H9 (cell line): ENCODE measurements around the gene APOBEC3B. TPM values are rescaled to one million over a fixed set of nuclear protein-coding genes. Genes with fewer than 3 reads are reported as not detected.

Source experiments
- DNase-seq: peaks from one replicate; pipeline ENCODE4 v3.0.0-alpha.2; 2017
- H2AFZ ChIP-seq: one replicate; pipeline ENCODE4 v1.6.1; 2013; ENCODE audit warnings: mild to moderate bottlenecking, low read length, control low read depth, moderate library complexity
- H2AK5ac ChIP-seq: 2 replicates; pipeline ENCODE4 v1.6.1; 2013; ENCODE audit warnings: low read length, control low read depth, mixed read lengths; ENCODE audit not compliant: insufficient read length
- H2BK120ac ChIP-seq: one replicate; pipeline ENCODE4 v1.6.1; 2013; ENCODE audit warnings: low read depth, mild to moderate bottlenecking, low read length, control low read depth, inconsistent platforms; ENCODE audit not compliant: poor library complexity, severe bottlenecking
- H2BK12ac ChIP-seq: 2 replicates; pipeline ENCODE4 v1.6.1; 2013; ENCODE audit warnings: low read length, control low read depth, mixed read lengths, low read depth; ENCODE audit not compliant: insufficient read length
- H2BK15ac ChIP-seq: 2 replicates; pipeline ENCODE4 v1.6.1; 2013; ENCODE audit warnings: low read depth, low read length, control low read depth
- H2BK20ac ChIP-seq: one replicate; pipeline ENCODE4 v1.6.1; 2013; ENCODE audit warnings: low read depth, mild to moderate bottlenecking, low read length, control low read depth, inconsistent platforms; ENCODE audit not compliant: poor library complexity, severe bottlenecking
- H2BK5ac ChIP-seq: 2 replicates; pipeline ENCODE4 v1.6.1; 2013; ENCODE audit warnings: low read length, control low read depth, mixed read lengths; ENCODE audit not compliant: insufficient read length
- H3K14ac ChIP-seq: 2 replicates; pipeline ENCODE4 v1.6.1; 2013; ENCODE audit warnings: low read length, control low read depth; ENCODE audit not compliant: insufficient read depth
- H3K18ac ChIP-seq: 2 replicates; pipeline ENCODE4 v1.6.1; 2013; ENCODE audit warnings: low read depth, mild to moderate bottlenecking, mixed read lengths, low read length, control low read depth; ENCODE audit not compliant: insufficient read length
- H3K23ac ChIP-seq: 2 replicates; pipeline ENCODE4 v1.6.1; 2013; ENCODE audit warnings: low read length, control low read depth, mixed read lengths, low read depth; ENCODE audit not compliant: insufficient read length
- H3K23me2 ChIP-seq: 2 replicates; pipeline ENCODE4 v1.6.1; 2013; ENCODE audit warnings: low read depth, mild to moderate bottlenecking, mixed read lengths, low read length, control low read depth; ENCODE audit not compliant: insufficient read length, poor library complexity, severe bottlenecking
- H3K27ac ChIP-seq: 2 replicates; pipeline ENCODE4 v1.5.1; 2013; ENCODE audit warnings: low read length, control low read depth, mixed read lengths, low read depth; ENCODE audit not compliant: insufficient read length
- H3K27me3 ChIP-seq: 2 replicates; pipeline ENCODE4 v1.6.1; 2013; ENCODE audit warnings: low read length, control low read depth, inconsistent platforms; ENCODE audit not compliant: insufficient read depth
- H3K4ac ChIP-seq: 2 replicates; pipeline ENCODE4 v1.6.1; 2013; ENCODE audit warnings: low read depth, mild to moderate bottlenecking, control low read depth, inconsistent platforms, low read length, moderate library complexity
- H3K4me1 ChIP-seq: 2 replicates; pipeline ENCODE4 v1.6.1; 2013; ENCODE audit warnings: low read length, control low read depth, inconsistent platforms; ENCODE audit not compliant: insufficient read depth
- H3K4me2 ChIP-seq: 2 replicates; pipeline ENCODE4 v1.6.1; 2013; ENCODE audit warnings: low read length, control low read depth, mixed read lengths; ENCODE audit not compliant: insufficient read length, insufficient read depth
- H3K56ac ChIP-seq: 2 replicates; pipeline ENCODE4 v1.6.1; 2013; ENCODE audit warnings: low read depth, mild to moderate bottlenecking, mixed read lengths, low read length, control low read depth; ENCODE audit not compliant: insufficient read length
- H3K79me1 ChIP-seq: 2 replicates; pipeline ENCODE4 v1.6.1; 2013; ENCODE audit warnings: low read depth, mild to moderate bottlenecking, moderate library complexity, low read length, control low read depth, inconsistent platforms; ENCODE audit not compliant: insufficient read depth, poor library complexity, severe bottlenecking
- H3K79me2 ChIP-seq: 2 replicates; pipeline ENCODE4 v1.6.1; 2013; ENCODE audit warnings: low read length, control low read depth, inconsistent platforms; ENCODE audit not compliant: insufficient read depth
- H3K9ac ChIP-seq: 2 replicates; pipeline ENCODE4 v1.6.1; 2013; ENCODE audit warnings: low read length, control low read depth, mixed read lengths; ENCODE audit not compliant: insufficient read length; ENCODE audit errors: extremely low read depth
- H3K9me3 ChIP-seq: one replicate; pipeline ENCODE4 v1.6.1; 2013; ENCODE audit warnings: low read depth, low read length, inconsistent platforms; ENCODE audit not compliant: control insufficient read depth
- H3T11ph ChIP-seq: one replicate; pipeline ENCODE4 v1.6.1; 2013; ENCODE audit warnings: mild to moderate bottlenecking, low read length, control low read depth, inconsistent platforms
- H4K20me1 ChIP-seq: one replicate; pipeline ENCODE4 v1.6.1; 2013; ENCODE audit not compliant: control insufficient read depth, insufficient read length, insufficient read depth
- H4K5ac ChIP-seq: 2 replicates; pipeline ENCODE4 v1.6.1; 2013; ENCODE audit warnings: low read depth, mild to moderate bottlenecking, mixed read lengths, low read length, control low read depth; ENCODE audit not compliant: insufficient read length
- H4K8ac ChIP-seq: replicated peaks from 2 replicates; pipeline ENCODE4 v1.6.1; 2013; ENCODE audit warnings: low read length, control low read depth, mixed read lengths, low read depth; ENCODE audit not compliant: insufficient read length
- H4K91ac ChIP-seq: 2 replicates; pipeline ENCODE4 v1.6.1; 2013; ENCODE audit warnings: low read depth, mild to moderate bottlenecking, moderate library complexity, mixed read lengths, low read length, control low read depth; ENCODE audit not compliant: insufficient read length
- H3K27ac Mint-ChIP-seq, 3 experiments: 2 replicates in 2 of 3; 3 replicates in 1 of 3; pipeline ENCODE4 v1.8.0; 2020 to 2021; ENCODE audit warnings: mixed read lengths in 3 of 3, mild to moderate bottlenecking in 1 of 3, moderate library complexity in 1 of 3
- H3K27me3 Mint-ChIP-seq: 2 replicates; pipeline ENCODE4 v1.8.0; 2021; ENCODE audit warnings: low read depth, mild to moderate bottlenecking, moderate library complexity, mixed read lengths
- H3K36me3 Mint-ChIP-seq, 3 experiments: 2 replicates in 2 of 3; 3 replicates in 1 of 3; pipeline ENCODE4 v1.8.0; 2020 to 2021; ENCODE audit warnings: low read depth in 3 of 3, mixed read lengths in 3 of 3; ENCODE audit not compliant: insufficient read depth in 1 of 3
- H3K4me1 Mint-ChIP-seq, 2 experiments: 2 replicates each; pipeline ENCODE4 v1.8.0; 2020; ENCODE audit warnings: mixed read lengths in 2 of 2
- H3K4me3 Mint-ChIP-seq, 2 experiments: 2 replicates in 1 of 2; 3 replicates in 1 of 2; pipeline ENCODE4 v1.8.0; 2020 to 2021; ENCODE audit warnings: mild to moderate bottlenecking in 2 of 2, mixed read lengths in 2 of 2, moderate library complexity in 1 of 2
- H3K9me3 Mint-ChIP-seq, 2 experiments: 2 replicates in 1 of 2; 3 replicates in 1 of 2; pipeline ENCODE4 v1.8.0; 2020; ENCODE audit warnings: mild to moderate bottlenecking in 2 of 2, mixed read lengths in 2 of 2, moderate library complexity in 1 of 2
- CTCF ChIP-seq: fragments of 200-600 bp; sonication (generic); conservative IDR thresholded peaks from 3 replicates; pipeline ENCODE4 v1.8.0; 2021; ENCODE audit warnings: antibody characterized with exemption, mild to moderate bottlenecking
- WGBS: extraction: QIAGEN DNeasy Blood & Tissue Kit; methylation state at CpG from one replicate; pipeline ENCODE4 v1.1.7; 2013; ENCODE audit warnings: missing lambda C conversion rate, low lambda C conversion rate, mixed read lengths; ENCODE audit not compliant: insufficient read length; ENCODE audit errors: extremely low coverage; 5-methylcytosine and 5-hydroxymethylcytosine counted together
- total RNA-seq: library from RNA; stranded (reverse); gene quantifications from 2 replicates; pipeline ENCODE4 v1.2.1, GENCODE V29; 2021

The APOBEC3B gene
- total RNA-seq, 1 experiment from 2014 or later, result 29.0 TPM

DNA sequence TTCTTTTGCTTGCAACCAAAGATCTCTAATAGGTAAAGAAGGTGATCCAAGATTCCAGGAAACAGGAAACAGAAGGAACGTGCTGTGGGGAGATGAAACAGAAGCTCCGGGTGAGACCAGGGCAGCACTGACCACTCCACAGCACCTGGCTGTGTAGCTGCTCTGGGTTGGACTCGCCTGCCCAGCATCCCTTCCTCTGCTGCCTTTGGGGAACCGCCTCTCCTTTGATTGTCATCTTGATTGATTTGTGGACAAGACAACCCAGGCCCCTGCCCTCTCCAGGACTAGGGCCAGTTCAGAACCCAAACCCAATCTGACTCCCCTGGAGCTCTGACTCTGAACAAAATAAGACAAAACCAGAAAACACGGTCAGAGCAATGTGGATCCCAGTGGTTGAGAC lies 39.4 kb upstream of the APOBEC3B start:
- no peak overlapping the region for H3K9ac ChIP-seq
- no peak overlapping the region for H3K4ac ChIP-seq
- no peak overlapping the region for H3K56ac ChIP-seq
- H2BK5ac ChIP-seq, result no peak overlapping the region
- no peak overlapping the region for H3K4me2 ChIP-seq
- no peak overlapping the region for H4K8ac ChIP-seq
- no peaks in the 10 kb centered on the region for H3K36me3 Mint-ChIP-seq
- H3K27ac Mint-ChIP-seq, result no peak overlapping the region
- DNase-seq, result no peak
- no CpG with 5 or more reads among the region's 5 CpGs for WGBS
- peaks cover 0 to under 1% of the 10 kb centered on the region in 2 experiments; a peak in 2 of 5 replicates for H3K9me3 Mint-ChIP-seq
- no peaks in the 10 kb centered on the region for H3K79me2 ChIP-seq
- H2AK5ac ChIP-seq, result no peak overlapping the region
- no peak overlapping the region for H2BK12ac ChIP-seq
- no peaks in the 10 kb centered on the region for H3K27me3 ChIP-seq
- no peak for TF ChIP-seq CTCF
- H3K23me2 ChIP-seq, result no peaks in the 10 kb centered on the region
- no peak overlapping the region for H3T11ph ChIP-seq
- H3K79me1 ChIP-seq, result no peaks in the 10 kb centered on the region
- H4K5ac ChIP-seq, result no peak overlapping the region
- H3K4me3 Mint-ChIP-seq, result no peak overlapping the region
- H3K18ac ChIP-seq, result no peak overlapping the region
- H2BK120ac ChIP-seq, result no peak overlapping the region
- H3K23ac ChIP-seq, result no peak overlapping the region
- H4K91ac ChIP-seq, result no peak overlapping the region
- H2BK15ac ChIP-seq, result no peak overlapping the region
- no peaks in the 10 kb centered on the region for H3K4me1 ChIP-seq
- no peak overlapping the region for H2BK20ac ChIP-seq
- no peaks in the 10 kb centered on the region for H3K9me3 ChIP-seq
- H4K20me1 ChIP-seq, result no peaks in the 10 kb centered on the region
- peaks cover 20 to 24% of the 10 kb centered on the region in 2 experiments for H3K4me1 Mint-ChIP-seq
- H2AFZ ChIP-seq, result no peak overlapping the region
- H3K14ac ChIP-seq, result no peak overlapping the region; the same call in 1 of the 2 replicates
- H3K27me3 Mint-ChIP-seq, result peaks cover 35% of the 10 kb centered on the region
- H3K27ac ChIP-seq, result no peak overlapping the region
